HG03039 (cell line): ENCODE data around the gene HDGFL3.
"Not testable (repeated sequence)": the region's sequence is repeated elsewhere in the genome, so short reads cannot be mapped to it uniquely, and the experiment has no call there.

Experiments
- ATAC-seq: cut with Tn5 transposase; IDR thresholded peaks from one replicate; pipeline ENCODE4 v1.9.1; 2021; ENCODE audit warnings: mild to moderate bottlenecking, moderate library complexity; ENCODE audit not compliant: unreplicated experiment

Gene HDGFL3

DNA sequence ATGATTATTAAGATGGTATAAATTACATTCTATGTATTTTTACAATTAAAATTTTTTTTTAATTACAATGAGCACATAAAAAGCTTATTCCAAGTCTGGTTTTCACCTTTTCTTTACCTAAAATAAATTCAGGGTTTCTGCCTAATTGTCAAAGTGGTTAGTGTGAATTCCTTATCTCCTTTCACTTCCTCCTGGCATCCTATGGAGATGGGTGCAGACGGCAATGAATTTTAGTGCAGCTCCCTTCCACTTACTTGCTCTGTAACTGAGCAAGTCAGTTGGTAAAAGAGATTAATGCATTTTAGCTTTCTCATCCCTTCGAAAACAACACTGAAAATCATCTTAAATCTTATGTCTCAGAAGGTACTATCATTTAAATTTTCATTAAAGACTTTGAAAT lies 13.1 kb downstream of the HDGFL3 start:
- no peak for ATAC-seq

- ATAC-seq = no peak
These were observed 13.9 kb downstream of the HDGFL3 start for GRCh38 chr15:83193721-83194120.

DNA sequence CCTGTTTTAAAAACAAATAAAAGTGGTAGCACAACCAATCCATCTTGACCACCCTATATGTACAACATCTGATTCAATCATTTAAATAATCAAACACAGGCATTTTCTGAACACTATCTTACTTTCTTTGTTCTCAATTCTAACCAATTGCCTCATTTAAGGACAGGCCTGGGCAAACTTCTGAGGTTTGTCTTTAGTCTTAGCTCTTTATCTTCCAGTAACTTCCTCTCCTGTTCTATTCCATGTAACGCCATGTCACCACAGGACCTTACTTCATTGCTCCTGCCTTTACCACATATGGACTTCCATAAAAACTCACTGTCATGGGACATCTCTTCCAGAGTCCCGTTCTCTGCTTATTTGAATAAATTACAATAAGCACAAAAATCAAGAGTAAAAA lies 14.9 kb downstream of the HDGFL3 start:
- no peak for ATAC-seq

- ATAC-seq = no peak
These were observed 17.2 kb downstream of the HDGFL3 start for GRCh38 chr15:83190450-83190849.

DNA sequence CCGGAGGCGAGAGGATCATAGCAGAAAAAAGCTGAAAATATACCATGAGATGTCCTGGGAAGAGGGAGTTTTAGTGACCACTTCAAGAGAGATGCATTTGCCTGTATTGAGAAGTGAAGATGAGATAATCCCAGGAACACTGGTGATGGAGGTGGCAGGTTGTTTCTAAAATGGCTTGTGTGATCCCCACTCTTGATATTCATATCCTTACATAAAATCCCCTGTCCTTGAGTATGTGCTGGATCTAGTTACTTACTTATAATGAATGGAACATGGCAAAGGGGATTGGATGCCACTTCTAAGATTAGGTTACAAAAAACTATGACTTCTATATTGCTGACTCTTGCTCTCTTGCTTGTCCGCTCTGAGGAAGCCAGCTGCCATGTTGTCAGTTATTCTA lies 22.1 kb downstream of the HDGFL3 start:
- ATAC-seq = no peak

DNA sequence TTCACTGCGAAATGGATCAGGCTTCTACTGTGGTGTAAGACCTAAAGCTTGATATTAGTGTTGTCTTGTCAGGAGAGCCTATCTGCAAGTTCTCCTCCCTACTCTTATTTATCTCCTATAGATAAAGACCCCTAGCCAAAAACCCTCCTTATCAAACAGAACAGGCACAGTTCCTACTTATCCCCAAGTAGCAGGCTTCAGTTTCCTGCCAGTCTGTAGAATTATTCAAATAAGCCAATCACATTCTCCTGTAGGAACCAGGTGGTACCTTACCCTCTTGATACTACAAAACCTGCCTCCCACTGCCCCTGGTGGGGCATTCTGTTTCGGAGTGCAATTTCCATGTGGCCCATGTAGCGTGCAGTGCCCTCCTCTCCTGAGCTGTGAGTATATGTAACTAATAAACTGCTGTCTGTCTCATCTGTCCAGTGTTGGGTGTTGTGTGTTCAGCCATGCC lies 28.7 kb downstream of the HDGFL3 start:
- no peak for ATAC-seq

GRCh38 chr15:83178390-83178789 lies 29.2 kb downstream of the HDGFL3 start:
- no peak for ATAC-seq

- no peak for ATAC-seq
These were observed 32.7 kb downstream of the HDGFL3 start for GRCh38 chr15:83174891-83175290.

DNA sequence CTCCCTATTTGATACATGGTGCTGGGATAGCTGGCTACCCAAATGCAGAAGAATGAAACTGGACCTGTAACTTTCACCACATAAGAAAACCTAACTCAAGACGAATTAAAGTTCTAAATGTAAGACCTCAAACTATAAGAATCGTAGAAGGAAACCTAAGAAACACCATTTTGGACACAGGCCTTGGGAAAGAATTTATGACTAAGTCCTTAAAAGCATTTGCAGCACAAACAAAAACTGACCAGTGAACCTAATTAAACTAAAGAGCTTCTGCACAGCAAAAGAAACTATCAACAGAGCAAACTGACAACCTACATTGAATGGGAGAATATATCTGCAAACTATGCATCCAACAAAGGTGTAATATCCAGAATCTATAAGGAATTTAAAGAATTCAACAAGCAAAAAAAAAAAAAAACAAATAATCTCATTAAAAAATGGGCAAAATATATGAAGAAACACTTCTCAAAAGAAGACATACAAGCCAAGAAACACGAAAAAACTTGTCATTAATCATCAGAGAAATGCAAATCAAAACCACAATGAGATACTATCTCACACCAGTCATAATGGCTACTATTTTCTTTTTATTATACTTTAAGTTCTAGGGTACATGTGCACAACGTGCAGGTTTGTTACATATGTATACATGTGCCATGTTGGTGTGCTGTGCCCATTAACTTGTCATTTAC lies 37.0 kb downstream of the HDGFL3 start:
- ATAC-seq = no peak

- ATAC-seq = not testable (repeated sequence)
These were observed 38.0 kb downstream of the HDGFL3 start for GRCh38 chr15:83169576-83169975.

GRCh38 chr15:83166830-83167229 lies 40.8 kb downstream of the HDGFL3 start:
- no peak for ATAC-seq

GRCh38 chr15:83166218-83166617 lies 41.4 kb downstream of the HDGFL3 start:
- ATAC-seq = no peak

- ATAC-seq = no peak
These were observed 42.7 kb downstream of the HDGFL3 start for GRCh38 chr15:83164771-83165404.

DNA sequence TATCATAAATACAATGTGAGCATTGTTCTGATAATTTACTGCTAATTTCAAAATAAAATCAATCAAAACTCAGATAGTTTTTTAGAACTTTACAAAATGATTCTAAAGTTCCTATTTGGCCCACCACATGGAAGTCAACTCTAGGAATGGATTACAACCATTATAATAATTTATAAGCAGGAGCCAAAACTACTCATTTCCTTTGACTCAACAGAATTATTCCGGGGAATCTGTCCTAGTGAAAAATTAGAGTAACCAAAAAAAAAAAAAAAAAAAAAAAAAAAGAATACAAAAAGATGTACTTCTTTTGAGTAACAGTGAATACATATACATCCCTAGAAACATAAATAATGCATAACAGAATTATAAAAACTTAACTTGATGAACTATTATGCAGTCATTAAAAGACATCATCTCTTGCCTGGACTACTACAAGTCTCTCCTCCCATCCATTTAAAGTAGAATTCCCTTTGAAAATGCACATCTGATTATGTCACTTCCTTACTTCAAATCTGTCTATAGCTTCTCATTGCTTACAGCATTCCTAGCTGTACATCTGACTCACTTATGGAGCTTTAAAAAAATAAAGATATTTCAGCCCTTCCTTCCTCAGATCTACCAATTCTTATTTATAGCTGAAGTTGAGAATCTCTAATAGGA lies 43.4 kb downstream of the HDGFL3 start:
- ATAC-seq = no peak

DNA sequence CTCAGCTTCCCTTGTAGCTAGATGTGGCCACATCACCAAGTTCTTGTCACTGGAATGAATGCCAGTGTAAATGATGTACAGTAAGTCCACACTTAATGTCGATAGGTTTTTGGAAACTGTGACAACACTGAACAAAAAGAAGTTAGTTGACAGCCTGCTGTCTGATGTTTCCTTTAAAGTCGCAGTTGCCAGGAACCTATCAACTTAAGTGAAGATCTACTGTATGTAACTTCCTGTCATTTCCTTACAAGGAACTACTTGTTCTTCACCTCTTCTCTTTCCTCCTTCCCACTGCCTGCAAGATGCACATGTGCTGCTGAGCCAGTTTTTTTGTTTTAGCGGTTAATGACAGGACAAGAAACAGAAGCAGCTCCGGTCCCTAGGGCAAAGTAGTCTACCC lies 44.6 kb downstream of the HDGFL3 start:
- no peak for ATAC-seq

- ATAC-seq = no peak
These were observed 46.9 kb downstream of the HDGFL3 start for GRCh38 chr15:83160741-83161140.

- ATAC-seq = no peak
These were observed 49.2 kb downstream of the HDGFL3 start for GRCh38 chr15:83158393-83158792.

- ATAC-seq = no peak
These were observed 51.7 kb downstream of the HDGFL3 start for GRCh38 chr15:83155942-83156341.

- no peak for ATAC-seq
These were observed 54.3 kb downstream of the HDGFL3 start for GRCh38 chr15:83153288-83153687.

- ATAC-seq = no peak
These were observed 62.9 kb downstream of the HDGFL3 start for GRCh38 chr15:83144771-83145170.

DNA sequence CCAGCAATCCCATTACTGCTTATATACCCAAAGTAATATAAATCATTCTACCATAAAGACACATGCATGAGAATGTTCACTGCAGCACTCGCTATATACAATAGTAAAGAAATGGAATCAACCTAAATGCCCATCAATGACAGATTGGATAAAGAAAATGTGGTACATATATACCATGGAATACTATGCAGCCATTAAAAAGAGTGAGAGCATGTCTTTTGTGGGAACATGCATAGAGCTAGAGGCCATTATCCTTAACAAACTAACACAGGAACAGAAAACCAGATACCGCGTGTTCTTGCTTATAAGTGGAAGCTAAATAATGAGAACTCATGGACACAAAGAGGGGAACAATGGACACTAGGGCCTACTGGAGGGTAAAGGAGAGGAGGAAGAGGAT lies 65.5 kb downstream of the HDGFL3 start:
- not testable (repeated sequence) for ATAC-seq

GRCh38 chr15:83132861-83133523 lies 74.6 kb downstream of the HDGFL3 start:
- ATAC-seq = no peak
